ENCODE results near the gene FAM53C.

DNA sequence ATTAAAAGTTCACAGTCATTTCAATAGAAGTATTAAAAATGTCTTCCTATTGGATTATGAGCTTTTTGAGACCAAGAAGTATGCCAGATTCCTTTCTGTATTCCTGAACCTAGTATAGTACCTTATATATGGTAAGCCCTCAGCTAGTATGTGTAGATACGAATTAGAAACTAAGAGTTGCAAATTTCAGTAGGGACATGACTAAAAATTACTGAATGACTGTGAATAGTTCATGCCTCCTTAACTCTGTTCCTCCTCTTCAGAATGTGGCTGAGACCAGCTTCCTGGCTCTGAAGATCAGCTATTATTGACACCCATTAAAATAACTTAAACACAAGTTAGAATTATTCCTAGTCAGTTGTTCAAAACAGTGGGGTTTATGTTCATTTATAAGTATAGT is 34.2 kb downstream of the FAM53C start:
- TF ChIP-seq, protein P1, sequence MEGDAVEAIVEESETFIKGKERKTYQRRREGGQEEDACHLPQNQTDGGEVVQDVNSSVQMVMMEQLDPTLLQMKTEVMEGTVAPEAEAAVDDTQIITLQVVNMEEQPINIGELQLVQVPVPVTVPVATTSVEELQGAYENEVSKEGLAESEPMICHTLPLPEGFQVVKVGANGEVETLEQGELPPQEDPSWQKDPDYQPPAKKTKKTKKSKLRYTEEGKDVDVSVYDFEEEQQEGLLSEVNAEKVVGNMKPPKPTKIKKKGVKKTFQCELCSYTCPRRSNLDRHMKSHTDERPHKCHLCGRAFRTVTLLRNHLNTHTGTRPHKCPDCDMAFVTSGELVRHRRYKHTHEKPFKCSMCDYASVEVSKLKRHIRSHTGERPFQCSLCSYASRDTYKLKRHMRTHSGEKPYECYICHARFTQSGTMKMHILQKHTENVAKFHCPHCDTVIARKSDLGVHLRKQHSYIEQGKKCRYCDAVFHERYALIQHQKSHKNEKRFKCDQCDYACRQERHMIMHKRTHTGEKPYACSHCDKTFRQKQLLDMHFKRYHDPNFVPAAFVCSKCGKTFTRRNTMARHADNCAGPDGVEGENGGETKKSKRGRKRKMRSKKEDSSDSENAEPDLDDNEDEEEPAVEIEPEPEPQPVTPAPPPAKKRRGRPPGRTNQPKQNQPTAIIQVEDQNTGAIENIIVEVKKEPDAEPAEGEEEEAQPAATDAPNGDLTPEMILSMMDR (IDR thresholded peaks at IDR 0.05): no peak
- no peak for TF ChIP-seq POLR2A (IDR thresholded peaks at IDR 0.05)

Measured in esophagus squamous epithelium (tissue), 4 donors.